ENCODE results near the gene MCUB. TPM values are rescaled to one million over a fixed set of nuclear protein-coding genes. Genes with fewer than 3 reads are reported as not detected.
A peak's percentile ranks its signal among the peaks of the same experiment; 100 is the strongest.

Gene MCUB
- total RNA-seq, 2 experiments from 2014 or later, result 62.3 to 65.3 TPM

DNA sequence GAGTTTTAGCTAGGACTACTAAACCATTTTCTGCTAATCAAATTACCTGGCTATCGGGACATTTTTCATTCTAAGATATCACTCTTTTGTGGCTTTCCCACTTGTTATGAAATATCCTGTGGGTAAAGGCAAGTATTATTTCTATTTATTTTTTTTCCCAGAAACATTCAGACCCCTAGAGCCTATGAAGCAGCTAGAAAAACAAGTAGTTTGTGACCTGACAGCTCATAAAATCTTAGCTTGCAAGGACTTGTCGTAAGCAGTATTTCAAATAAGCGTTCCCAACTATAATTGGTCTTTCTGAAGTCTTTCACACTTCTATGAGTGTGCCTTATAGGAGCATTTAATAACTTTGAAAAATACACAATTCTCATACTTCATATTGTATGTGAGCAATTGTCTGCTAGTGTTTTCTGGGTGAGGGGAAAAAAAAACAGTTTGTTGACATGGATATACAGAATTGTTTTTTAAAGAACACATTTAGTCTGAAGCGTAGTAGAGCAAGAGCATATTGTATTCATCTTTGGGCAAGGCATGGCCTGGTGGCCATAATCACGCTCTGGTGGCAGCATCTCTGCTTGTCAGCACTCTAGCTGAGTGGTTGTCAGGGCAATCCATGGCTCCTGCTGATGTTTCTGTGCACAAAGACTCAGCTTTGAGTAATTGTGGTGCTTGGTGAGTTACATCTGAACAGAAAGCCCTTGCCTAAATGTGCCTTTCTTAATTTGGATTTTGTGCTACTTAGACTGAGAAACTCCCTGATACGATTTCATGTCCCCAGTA is 2.6 kb downstream of the MCUB start:
- Mint-ChIP-seq H3K27me3 (no peaks in the 10 kb centered on the region), H3K9me3 (peaks cover 4% of the 10 kb centered on the region), H3K4me3 (peak overlapping the region; percentile 85), H3K27ac (peak overlapping the region; percentile 97), H3K4me1 (ENCODE audit: low read depth) (peaks cover 52% of the 10 kb centered on the region), H3K36me3 (ENCODE audit: low read depth) (peaks cover 29% of the 10 kb centered on the region)
- DNase-seq, result peak; percentile 43
- ChIA-PET POLR2A (interaction anchor here (0.6 to 1.7 kb wide), 6 partner anchors 9 to 138 kb away, joined by 3 to 5 read pairs (median 3); no protein-coding TSS in a partner anchor), CTCF (interaction anchor here (0.7 to 2.7 kb wide), 7 partner anchors 9 to 264 kb away, joined by 3 to 14 read pairs (median 3); no protein-coding TSS in a partner anchor)
- no peak for ATAC-seq
- no peak for TF ChIP-seq CTCF (IDR thresholded peaks at IDR 0.05)
- intact Hi-C loops (cut with micrococcal nuclease), result loop anchor here (5.0 kb wide), 2 partner anchors 85 to 140 kb away; partner anchors contain the start of gene CASP6

DNA sequence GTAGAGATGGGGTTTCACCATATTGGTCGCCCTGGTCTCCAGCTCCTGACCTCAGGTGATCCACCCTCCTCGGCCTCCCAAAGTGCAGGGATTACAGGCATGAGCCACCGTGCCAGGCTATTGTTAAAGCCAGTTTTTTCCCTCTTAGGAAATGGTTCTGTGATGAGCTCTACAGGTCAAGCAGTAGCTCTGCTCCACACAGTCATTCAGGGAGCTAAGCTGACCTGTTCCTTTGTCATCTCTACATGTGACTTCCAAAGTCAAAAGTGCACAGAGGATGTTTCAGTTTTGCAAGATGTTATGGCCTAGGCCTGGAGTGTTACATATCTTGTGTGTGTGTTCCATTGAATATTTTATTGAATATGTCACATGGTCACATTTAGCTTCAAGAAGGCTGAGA is 11.4 kb downstream of the MCUB start:
- no peak for DNase-seq
- Mint-ChIP-seq H3K27ac (peak overlapping the region; percentile 7), H3K36me3 (ENCODE audit: low read depth) (peaks cover 32% of the 10 kb centered on the region), H3K9me3 (peaks cover 8% of the 10 kb centered on the region), H3K4me3 (no peak overlapping the region), H3K4me1 (ENCODE audit: low read depth) (peaks cover 61% of the 10 kb centered on the region), H3K27me3 (no peaks in the 10 kb centered on the region)
- intact Hi-C loops (cut with micrococcal nuclease), result loop anchor here (5.0 kb wide), 1 partner anchor 139 kb away; the partner anchor contains the start of gene SEC24B
- ChIA-PET CTCF (interaction anchor here (2.0 kb wide), 1 partner anchor 9 kb away, joined by 14 read pairs; no protein-coding TSS in a partner anchor), POLR2A (interaction anchor here (0.6 to 1.0 kb wide), 3 partner anchors 9 to 16 kb away, joined by 3 to 5 read pairs (median 3); no protein-coding TSS in a partner anchor)
- TF ChIP-seq CTCF (IDR thresholded peaks at IDR 0.05), result no peak
- no peak for ATAC-seq

DNA sequence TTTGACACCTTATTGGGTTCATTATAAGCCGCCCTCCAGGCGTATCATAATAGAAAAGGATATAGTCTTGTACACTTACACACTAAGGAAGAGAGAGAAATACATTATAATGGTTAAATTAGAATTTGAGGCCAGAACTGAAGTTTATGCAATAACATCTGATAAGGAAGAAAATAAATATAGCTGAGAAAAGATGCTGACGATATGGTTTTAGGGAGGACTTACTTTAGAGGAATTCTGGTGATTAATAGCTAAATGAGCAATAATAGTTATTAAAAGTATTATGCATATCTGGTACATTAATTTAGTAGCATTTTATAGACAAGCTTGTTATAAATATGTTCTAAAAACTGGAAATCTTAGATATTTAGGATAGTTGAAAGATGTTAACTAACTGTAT is 12.1 kb downstream of the MCUB start:
- no peak overlapping the region for H3K4me3 Mint-ChIP-seq
- CTCF ChIA-PET, result interaction anchor here (0.6 to 2.0 kb wide), 2 partner anchors 10 to 57 kb away, joined by 3 to 14 read pairs; no protein-coding TSS in a partner anchor
- no peak for TF ChIP-seq CTCF (IDR thresholded peaks at IDR 0.05)
- H3K4me1 Mint-ChIP-seq (ENCODE audit: low read depth), result peaks cover 63% of the 10 kb centered on the region
- no peak overlapping the region for H3K27ac Mint-ChIP-seq
- POLR2A ChIA-PET, result interaction anchor here (1.0 kb wide), 1 partner anchor 9 kb away, joined by 5 read pairs; no protein-coding TSS in a partner anchor
- no peaks in the 10 kb centered on the region for H3K27me3 Mint-ChIP-seq
- H3K9me3 Mint-ChIP-seq, result peaks cover 8% of the 10 kb centered on the region
- intact Hi-C loops (cut with micrococcal nuclease), result loop anchor here (5.0 kb wide), 1 partner anchor 140 kb away; the partner anchor contains the start of gene SEC24B
- H3K36me3 Mint-ChIP-seq (ENCODE audit: low read depth), result peaks cover 32% of the 10 kb centered on the region
- DNase-seq (no peak), ATAC-seq (no peak)

DNA sequence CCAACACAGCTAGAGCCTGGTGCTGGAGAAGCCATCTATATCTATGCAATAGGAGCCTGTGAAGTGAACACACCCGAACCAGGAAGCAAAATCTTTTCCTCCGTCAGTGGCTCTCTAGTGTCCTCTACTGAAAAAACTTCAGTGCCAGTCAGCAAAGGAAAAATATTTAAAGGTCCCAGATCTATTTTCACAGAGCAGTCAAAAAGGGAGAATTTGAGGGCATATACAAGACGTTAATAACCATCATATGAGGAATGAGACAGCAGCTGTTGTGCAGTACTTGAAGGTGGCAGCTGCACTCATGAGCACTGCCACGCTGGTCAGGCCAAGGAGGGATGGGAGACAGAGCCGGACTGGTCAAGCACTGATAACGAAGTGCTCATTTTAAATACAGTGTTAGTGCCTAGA is 14.4 kb downstream of the MCUB start:
- peaks cover 9% of the 10 kb centered on the region for H3K9me3 Mint-ChIP-seq
- ChIA-PET POLR2A (interaction anchor here (0.6 to 2.7 kb wide), 5 partner anchors 12 to 129 kb away, joined by 3 to 14 read pairs (median 4); partner anchors contain the start of genes CASP6 and MCUB), CTCF (interaction anchor here (1.0 to 1.9 kb wide), 7 partner anchors 10 to 141 kb away, joined by 3 to 8 read pairs (median 4); partner anchors contain the start of genes CASP6 and SEC24B)
- peaks cover 34% of the 10 kb centered on the region for H3K36me3 Mint-ChIP-seq (ENCODE audit: low read depth)
- H3K4me3 Mint-ChIP-seq, result peak overlapping the region; percentile 46
- intact Hi-C loops (cut with micrococcal nuclease), result loop anchor here (5.0 kb wide), 1 partner anchor 142 kb away; the partner anchor contains the start of gene SEC24B
- H3K27me3 Mint-ChIP-seq, result no peaks in the 10 kb centered on the region
- no peak for DNase-seq
- H3K27ac Mint-ChIP-seq, result peak overlapping the region; percentile 77
- TF ChIP-seq CTCF (IDR thresholded peaks at IDR 0.05), result no peak
- H3K4me1 Mint-ChIP-seq (ENCODE audit: low read depth), result peaks cover 64% of the 10 kb centered on the region
- ATAC-seq, result peak; percentile 38
